NCI-H2196 treated with DMSO at 0.1 percent for 48 hours (cell line): Measurements from ENCODE around the gene TMEM131.
"Not testable (repeated sequence)": the region's sequence is repeated elsewhere in the genome, so short reads cannot be mapped to it uniquely, and the experiment has no call there.

ENCODE experiments used
- DNase-seq: peaks from one replicate; lab custom pipeline; 2025; ENCODE audit not compliant: unreplicated experiment; lab: John Stamatoyannopoulos, UW

The TMEM131 gene, protein sequence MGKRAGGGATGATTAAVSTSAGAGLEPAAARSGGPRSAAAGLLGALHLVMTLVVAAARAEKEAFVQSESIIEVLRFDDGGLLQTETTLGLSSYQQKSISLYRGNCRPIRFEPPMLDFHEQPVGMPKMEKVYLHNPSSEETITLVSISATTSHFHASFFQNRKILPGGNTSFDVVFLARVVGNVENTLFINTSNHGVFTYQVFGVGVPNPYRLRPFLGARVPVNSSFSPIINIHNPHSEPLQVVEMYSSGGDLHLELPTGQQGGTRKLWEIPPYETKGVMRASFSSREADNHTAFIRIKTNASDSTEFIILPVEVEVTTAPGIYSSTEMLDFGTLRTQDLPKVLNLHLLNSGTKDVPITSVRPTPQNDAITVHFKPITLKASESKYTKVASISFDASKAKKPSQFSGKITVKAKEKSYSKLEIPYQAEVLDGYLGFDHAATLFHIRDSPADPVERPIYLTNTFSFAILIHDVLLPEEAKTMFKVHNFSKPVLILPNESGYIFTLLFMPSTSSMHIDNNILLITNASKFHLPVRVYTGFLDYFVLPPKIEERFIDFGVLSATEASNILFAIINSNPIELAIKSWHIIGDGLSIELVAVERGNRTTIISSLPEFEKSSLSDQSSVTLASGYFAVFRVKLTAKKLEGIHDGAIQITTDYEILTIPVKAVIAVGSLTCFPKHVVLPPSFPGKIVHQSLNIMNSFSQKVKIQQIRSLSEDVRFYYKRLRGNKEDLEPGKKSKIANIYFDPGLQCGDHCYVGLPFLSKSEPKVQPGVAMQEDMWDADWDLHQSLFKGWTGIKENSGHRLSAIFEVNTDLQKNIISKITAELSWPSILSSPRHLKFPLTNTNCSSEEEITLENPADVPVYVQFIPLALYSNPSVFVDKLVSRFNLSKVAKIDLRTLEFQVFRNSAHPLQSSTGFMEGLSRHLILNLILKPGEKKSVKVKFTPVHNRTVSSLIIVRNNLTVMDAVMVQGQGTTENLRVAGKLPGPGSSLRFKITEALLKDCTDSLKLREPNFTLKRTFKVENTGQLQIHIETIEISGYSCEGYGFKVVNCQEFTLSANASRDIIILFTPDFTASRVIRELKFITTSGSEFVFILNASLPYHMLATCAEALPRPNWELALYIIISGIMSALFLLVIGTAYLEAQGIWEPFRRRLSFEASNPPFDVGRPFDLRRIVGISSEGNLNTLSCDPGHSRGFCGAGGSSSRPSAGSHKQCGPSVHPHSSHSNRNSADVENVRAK (N-terminal part only)

DNA sequence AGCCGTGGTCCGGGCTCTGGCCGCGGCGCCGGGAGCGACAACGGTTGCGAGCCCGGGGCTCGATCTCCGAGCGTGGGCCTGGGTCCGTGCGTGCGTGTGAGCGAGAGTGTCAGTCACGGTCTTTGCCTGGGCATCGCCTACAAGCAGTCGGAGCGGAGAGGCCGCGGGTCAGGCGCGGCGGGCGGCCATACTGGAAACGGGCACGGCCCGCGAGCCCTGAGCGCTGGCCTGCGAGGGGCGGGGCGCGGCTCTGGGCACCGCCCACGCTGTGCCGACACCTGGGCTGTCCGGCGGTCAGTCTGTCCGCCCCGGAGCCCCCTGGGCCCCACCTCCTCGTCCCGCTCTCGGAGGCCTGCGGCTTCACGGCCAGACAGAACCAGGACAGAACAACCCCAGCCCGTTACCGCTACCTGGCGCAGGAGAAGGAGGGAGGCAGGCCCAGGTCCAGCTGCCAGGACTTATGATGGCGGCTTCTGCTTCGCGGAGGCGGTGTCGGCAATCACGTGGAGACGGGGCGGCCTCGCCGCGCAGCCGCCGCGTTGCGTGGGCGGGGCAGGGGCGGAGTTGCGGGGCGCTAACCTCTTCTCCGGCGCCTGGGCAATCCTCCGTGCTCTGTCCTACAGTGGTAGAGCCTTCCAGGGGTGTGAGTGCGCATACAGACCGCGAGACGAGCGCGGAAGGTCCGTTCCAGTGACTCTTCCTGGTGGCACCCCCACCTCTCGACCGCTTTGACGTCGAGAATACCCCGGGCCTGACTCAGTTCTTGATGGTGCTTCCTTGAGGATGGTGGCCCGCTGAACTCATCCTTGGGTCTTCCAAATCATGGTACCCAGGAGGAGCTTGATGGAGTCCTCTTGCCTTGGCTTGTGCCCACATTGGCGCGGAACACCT is at the start of gene TMEM131:
Gene TMEM131 (minus strand): TSS at position 215 of the 891 bp plus-strand sequence. CDS start 286 bp downstream, outside the sequence.
- DNase-seq: peak; percentile 92

DNA sequence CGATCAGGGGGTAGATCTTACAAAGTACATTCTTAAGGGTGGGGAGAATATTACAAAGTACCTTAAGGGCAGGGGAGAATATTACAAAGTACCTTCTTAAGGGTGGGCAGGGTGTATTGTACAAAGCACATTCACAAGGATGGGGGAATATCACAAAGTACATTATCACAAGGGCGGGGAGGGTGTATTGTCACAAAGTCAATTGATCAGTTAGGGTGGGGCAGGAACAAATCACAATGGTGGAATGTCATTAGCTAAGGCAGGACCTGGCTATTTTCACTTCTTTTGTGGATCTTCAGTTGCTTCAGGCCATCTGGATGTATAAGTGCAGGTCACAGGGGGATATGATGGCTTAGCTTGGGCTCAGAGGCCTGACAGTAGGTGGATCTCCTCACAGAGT is 49.0 kb upstream of the TMEM131 start:
- DNase-seq: not testable (repeated sequence)

DNA sequence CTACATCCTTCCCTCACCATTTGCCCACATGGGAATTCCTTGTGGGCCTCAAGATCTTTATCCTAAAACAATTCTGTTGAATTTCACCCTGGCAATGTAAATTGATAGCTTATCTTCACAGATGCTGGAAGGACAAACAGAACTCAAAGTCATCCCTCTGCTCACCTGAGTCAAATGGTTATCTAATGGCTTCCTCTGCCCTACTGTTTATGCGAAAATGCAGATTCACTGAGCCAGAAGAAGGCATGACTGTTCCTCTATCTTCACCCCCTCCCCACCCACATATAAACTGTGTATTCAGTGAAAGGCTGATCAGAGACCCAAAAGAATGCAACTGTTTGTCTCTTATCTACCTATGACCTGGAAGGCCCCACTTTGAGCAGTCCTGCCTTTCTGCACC is 47.4 kb upstream of the TMEM131 start:
- DNase-seq: no peak

DNA sequence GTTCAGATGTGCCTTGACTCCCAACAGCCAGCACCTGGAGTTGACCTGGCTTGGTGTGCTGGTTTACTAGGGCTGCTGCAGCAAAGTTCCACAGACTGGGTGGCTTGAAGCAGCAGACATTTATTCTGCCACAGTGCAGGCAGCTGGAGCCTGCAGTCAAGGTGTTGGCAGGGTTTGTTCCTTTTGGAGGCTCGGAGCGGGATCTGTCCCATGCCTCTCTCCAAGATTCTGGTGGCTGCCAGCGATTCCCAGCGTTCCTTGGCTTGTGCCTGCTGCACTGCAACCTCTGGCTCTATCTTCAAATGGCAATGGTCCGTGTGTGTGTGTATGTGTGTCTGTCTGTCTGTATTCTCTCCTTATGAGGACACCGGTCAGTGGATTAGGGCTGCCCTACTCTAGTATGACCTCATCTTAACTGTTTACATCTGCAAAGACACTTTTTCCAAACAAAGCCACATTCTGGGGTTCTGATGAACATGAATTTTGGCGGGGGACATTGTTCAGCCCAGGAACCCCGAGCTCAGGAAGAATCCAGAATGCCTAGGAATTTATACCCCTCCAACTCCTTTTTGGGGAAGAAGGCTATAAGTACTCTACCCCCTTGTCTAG is 44.7 kb upstream of the TMEM131 start:
- no peak for DNase-seq

DNA sequence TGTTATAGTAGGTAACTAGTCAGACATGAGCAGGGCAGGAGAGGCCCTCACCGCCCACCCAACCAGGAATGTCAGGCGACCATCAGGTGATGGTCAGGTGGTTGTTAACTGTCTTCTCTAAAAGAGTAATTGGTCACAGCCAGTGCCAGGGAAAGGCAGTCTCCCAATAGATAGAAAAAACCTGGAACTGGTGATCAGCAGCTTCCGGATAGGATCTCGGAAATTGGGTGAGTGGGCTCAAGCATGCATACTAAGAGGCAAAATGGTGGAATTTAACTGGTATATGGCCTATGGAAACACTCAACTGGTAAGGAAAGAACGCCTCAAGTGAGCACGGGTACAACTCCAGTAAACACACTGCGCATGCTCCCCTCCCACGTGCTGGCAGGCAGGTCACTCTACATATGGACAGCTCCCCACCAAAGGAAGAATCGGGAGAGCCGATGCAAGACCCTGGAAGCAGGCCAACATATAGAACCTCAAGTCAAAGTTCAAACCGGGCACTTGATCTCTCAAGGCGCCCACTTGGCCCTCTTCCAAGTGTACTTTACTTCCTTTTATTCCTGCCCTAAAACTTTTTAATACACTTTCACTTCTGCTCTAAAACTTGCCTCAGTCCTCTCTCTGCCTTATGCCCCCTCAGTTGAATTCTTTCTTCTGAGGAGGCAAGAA is 43.5 kb upstream of the TMEM131 start:
- no peak for DNase-seq

DNA sequence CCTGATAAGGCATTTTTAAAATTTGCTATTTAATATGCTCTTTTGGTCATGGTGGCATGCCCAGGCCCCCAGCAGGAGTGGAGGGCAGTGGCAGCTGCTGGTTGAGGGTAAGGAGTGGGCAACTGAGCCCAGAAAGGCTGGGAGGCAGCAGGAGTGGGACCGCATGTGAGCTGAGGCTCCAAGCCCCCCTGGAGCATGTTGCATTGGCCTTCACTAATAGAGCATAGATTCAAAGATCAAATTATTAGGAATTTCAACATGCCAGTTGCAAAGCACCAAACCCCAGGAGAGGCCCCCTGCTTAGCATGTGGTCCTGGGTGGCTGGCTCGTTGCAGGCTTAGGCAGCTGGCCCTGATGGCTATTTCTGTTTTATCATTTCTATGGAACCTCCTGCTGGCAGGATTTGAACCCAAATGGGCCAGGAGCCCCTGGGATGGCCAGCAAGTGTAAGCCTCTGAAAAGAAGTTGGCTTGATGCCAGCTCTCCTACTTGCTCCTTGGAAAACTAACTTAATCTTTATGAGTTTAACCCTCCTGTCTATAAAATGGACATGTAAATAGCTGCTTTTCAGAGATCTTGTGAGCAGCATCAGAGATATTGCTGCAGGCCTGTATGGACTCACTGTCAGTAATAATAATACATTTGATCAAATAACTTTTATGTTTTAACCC is 42.1 kb upstream of the TMEM131 start:
- DNase-seq: no peak

DNA sequence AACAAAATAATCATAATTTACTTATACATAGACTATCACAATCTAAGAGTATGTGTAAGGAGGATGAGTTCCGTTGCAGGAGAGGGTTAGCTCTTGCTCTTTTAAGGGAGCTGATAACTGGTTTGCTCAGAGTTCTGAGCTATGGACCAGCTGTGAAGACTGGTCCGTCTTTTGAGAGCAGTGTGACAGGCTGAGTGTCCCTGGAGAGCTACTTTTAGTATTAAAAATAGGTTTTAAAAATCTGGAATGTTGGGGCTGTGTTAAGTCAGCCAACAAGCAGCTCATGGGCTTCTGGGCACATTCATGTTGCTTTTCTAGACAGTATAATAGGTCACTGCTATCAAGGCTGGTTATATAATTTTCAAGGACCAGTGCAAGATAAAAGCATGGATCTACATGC is 41.5 kb upstream of the TMEM131 start:
- no peak for DNase-seq

DNA sequence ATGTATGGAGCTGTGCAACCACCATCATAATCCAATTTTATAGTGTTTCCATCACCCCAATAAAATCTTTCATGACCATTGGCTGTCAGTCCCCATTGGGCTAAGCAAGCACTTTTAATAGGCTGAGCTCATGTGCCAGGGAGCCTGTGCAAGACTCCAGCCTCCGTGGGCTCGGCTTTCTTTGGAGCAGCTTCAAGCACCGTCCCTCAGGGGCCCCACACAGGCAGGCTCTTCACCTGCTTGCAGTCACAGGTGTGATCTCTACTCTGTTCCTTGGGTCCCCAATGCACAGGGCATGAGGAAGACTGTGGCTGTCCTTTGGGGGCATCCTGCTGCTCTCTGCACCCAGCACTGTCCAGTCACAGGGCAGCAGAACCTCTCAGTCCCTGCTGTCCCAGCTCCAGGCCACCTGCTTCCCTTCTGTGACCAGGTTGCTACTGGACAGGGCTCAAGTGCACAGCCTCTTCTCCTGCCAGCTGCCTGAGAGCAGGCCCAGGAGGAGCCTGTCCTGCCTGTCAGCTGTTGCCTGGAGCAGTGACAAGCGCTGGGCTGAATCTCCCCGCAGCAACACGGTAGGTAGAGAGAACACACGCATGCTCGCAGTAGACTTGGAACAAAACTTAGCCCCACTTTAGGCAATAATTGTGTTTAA is 40.7 kb upstream of the TMEM131 start:
- peak; percentile 50 for DNase-seq

DNA sequence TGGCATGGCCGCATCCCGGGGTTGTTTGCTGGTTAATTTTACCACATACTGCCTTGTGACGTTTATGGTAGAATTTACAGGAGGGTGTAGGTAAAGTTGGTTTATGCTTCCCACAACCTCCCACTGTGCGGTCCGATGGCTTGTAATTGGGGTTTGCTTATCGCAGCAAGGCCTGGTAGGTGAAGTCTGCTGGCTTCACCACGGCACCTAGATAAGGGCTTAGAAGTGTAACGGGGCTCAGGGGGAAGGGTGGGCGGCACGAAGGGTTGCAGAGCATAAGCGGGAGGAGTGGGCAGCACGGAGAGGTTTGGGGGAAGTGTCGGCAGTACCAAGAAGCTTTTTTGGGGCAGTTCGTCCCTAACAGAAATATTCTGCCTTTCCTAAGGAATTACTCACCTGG is 39.0 kb upstream of the TMEM131 start:
- no peak for DNase-seq

DNA sequence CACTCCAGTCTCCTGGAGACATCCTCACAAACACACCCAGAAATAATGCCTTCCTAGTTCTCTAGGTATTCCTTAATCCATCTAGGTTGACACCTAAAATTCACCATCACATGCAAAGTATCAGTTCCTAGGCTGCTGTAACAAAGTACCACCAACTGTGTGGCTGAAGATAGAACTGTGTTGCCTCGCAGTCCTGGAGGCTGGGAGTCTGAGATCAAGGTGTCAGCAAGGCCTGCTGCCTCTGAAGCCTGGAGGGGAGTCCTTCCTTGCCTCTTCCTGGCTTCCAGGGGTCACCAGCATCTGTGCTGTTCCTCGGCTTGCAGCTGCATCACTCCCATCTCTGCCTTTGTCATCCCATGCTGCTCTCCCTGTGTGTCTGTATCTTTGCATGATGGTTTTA is 36.3 kb upstream of the TMEM131 start:
- no peak for DNase-seq

DNA sequence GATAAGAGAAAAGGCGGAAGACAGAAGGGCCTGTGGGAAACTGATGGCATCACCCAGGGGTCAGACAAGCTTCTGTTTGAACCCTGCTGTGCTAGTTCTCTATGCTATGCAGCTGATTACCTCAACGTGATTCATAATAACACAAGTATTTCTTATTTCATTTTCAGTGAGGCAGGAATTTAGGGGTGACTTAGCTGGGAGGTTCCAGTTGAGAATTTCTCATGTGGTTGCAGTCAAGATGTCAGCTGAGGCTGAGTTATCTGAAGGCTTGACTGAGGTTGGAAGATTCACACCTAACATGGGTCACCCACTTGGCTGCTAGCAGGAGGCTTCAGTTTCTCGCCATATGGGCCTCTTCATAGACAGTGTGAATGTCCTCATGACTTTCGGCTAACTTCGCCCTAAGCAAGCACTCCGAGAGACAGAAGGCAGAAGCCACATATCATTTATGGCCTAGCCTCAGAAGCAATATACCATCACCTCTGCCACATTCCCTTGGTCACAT is 34.0 kb upstream of the TMEM131 start:
- no peak for DNase-seq

DNA sequence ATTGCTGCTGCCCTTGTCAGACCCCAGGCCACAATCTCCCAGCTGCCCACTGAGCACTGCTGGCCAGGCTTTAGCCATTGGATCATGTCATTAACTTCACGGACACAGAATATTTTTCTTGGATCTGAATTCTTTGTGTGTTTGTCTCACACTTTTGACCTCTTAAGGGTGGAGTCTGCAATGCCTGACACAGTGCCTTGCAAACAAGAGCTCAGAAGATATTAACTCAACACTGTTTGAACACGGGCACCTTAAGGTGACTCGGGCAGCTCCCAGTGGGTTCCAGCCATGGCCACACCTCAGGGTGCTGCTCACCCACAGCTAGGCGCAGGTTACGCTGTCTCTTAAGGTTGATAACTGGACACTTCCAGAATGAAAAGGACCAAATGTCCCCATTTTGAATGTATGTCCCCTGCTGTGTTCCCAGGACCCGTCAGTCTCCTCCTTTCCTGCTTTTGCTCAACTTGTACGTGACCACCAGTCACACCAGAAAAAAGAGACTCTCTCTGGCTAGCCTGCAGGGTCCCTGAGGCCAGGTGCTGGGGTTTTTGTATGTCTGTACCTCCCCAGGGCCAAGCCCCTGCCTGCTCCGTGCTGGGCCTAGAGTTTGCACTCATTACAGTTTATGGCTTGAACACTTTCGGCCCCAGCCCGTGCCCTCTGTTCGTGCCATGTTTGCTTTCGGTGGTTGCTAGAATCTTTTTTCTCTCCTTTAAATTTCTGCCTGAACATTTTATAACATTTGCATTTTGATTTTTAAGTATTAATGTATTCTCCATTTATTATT is 33.4 kb upstream of the TMEM131 start:
- no peak for DNase-seq

DNA sequence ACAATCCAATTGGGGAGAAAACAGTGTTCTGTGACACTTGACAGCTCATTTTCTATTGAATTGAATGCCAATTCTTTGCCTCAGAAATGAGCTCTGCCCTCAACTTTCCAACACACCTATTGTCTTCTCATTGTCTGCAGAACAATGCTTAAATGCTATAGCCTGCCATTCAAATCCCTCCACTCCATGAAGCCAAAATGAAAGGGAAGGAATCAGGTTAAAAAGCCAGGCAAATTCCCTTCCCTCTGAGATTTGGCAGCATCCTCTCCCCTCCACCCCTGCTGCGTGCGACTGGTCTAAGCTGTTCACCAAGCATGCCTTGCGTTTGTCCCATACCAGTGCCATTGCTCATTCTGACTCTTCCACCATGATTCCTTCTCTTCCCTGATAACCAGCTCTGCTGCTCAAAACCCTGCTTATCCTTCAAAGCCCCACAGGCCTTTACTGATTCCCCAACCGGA is 32.4 kb upstream of the TMEM131 start:
- no peak for DNase-seq

DNA sequence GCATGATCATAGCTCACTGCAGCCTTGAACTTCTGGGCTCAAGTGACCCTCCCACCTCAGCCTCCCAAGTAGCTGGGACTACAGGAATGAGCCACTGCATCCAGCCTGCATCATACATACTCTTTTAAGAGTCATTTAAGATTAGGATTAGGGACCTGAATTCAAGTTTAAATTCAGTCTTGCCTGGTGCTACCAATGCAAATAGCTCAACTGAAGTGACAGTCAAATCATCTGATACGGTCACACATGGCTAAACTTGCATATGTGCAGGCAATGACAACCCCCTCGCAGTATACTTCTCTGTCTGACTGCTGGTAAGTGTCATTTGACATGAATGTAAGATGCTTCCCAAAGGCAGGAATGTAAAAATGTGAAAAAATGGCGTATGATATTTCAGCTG is 31.8 kb upstream of the TMEM131 start:
- no peak for DNase-seq

DNA sequence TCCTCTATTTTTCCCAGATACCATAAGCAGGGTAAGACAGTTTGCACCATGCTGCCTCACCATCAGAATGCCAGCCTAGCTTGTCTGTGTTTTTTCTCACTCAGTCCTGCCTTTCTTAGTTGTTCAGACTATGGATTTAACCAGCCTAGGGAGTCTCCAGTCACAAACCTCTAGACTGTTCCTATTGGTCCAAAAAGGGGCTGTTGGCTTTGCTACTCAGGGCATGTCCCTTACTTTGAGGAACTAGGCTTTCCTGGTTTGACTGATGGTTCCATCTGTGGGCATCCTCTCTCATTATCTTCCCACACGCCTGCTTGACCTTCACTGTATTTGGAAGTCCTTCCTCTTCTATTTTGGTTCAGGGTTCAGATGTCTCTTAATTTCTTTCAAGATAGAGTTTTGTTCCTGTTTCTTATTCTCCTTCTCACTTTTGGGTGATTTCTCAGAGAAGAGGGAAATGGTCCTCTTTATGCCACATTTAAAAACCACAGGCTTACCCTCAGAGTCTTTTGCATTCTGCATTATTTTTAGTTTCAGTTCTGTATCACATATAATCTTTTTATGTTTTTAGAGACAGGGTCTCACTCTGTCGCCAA is 31.3 kb upstream of the TMEM131 start:
- DNase-seq: no peak

DNA sequence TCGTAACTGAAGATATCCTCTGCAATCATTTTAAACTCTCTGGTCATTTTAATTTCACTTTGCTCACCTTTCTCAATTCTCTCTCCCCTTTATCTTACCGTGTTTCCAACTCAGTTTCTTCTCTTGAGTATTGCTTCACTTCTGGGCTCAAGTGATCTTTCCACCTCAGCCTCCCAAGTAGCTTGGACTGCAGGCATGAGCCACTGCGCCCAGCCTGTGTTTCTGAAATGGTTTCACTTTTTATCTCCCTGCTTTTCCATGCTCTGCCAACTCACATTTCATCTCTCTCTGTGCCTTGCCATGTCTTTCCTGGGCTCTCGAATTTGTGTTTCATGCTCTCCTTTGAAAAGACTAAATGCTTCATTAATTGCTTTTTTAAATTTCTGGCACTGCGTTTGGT is 30.5 kb upstream of the TMEM131 start:
- DNase-seq: no peak

DNA sequence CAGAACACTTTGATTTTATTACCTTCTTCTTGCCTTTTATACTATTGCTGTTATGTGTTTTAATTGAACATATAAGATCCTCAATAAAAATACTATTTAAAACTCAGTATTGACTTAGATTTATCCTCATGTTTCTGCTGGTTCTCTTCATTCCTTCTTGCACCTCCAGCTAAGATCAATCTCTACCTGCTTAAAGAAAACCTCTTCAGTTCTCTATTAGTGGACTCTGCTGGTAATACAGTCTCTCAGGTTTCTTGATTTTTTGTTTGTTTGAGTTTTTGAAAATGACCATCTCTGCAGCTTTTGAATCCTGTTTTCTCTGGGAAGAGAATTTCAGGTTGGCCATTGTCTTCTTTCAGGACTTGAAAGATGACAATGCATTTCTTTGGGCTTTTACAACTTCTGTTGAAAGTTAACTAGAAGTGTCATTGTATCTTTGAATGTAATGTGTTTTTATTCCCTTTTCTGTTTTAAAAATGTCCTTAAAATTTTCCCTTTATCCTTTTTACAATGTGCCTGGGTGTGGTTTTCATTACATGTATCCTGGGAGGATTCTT is 29.8 kb upstream of the TMEM131 start:
- DNase-seq: no peak
